ENCODE data around the gene FRYL.

Gene FRYL

DNA sequence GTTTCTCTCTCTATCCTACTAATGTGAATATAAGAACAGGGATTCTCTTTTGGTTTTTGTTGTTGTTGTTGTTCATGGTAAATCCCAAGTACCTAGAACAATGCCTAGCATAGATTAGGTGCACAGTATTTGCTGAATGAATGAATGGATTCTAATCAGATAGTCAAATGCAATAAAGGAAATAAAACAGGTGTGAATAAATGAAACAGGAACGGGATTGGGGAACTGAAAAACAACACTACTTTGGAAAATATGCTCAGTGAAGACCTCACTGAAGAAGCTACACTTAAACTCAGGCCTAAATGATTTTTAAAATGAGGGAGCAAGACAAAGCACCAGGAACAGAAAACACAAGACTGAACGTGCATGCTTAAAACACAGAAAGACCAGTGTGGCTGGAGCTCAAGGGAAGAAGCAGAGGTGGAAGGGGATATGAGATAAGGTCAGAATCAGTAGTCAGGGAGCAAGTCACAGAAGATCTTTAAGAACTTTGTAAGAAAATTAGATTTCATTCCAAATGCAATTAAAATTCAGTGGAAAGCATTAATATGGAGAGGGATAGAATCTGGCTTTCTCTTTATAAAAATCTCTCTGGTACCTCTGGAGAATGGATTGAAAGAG lies 145.3 kb downstream of the FRYL start:
- Mint-ChIP-seq H3K27ac (no peak overlapping the region), H3K9me3 (peaks cover 2% of the 10 kb centered on the region), H3K4me3 (no peak overlapping the region), H3K36me3 (ENCODE audit: low read depth) (peaks cover 13% of the 10 kb centered on the region), H3K4me1 (ENCODE audit: low read depth) (peaks cover 24% of the 10 kb centered on the region), H3K27me3 (no peaks in the 10 kb centered on the region)
- no peak for DNase-seq

DNA sequence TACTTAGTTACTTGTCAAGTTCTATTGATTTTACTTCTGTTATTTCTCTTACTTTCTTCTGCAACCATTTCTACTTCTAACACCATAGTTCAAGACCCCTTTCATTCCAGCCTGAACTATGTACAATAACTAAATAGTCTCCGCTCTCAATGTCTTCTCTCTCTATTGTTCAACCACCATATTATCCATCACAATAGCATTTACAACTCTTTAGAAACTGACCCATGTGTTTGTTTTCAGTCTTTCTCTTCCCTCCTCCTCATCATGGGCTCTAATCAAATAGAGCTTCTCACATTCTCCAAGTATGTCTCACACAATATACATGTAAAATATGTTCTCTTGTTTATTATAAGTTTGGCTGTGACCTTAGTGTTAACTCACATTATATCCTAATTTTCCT lies 146.4 kb downstream of the FRYL start:
- Mint-ChIP-seq H3K4me3 (no peak overlapping the region), H3K4me1 (ENCODE audit: low read depth) (peaks cover 21% of the 10 kb centered on the region), H3K27me3 (no peaks in the 10 kb centered on the region), H3K9me3 (no peaks in the 10 kb centered on the region), H3K36me3 (ENCODE audit: low read depth) (peaks cover 4% of the 10 kb centered on the region), H3K27ac (no peak overlapping the region)
- DNase-seq, result no peak

DNA sequence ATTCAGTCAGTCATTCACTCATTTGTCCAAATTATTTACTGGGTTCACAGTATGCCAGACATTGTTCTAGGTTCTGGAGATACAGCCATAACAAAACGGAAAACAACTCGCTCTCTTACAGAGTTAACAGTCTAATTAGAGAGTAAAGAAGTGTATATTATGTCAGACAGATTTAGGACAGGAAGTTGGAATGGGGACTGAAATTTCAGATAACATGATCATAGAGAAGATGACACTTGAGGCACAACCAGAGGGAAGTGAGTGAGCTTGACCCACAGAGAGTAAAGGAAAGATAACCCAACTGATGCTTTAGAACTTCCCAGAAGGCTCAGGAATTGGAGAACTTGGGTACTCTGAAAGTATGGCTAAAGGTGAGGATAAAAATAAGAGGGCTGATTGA lies 150.6 kb downstream of the FRYL start:
- Mint-ChIP-seq H3K4me3 (no peak overlapping the region), H3K4me1 (ENCODE audit: low read depth) (peaks cover 7% of the 10 kb centered on the region), H3K36me3 (ENCODE audit: low read depth) (peaks cover 12% of the 10 kb centered on the region), H3K27ac (no peak overlapping the region), H3K9me3 (no peaks in the 10 kb centered on the region), H3K27me3 (no peaks in the 10 kb centered on the region)
- no peak for DNase-seq

DNA sequence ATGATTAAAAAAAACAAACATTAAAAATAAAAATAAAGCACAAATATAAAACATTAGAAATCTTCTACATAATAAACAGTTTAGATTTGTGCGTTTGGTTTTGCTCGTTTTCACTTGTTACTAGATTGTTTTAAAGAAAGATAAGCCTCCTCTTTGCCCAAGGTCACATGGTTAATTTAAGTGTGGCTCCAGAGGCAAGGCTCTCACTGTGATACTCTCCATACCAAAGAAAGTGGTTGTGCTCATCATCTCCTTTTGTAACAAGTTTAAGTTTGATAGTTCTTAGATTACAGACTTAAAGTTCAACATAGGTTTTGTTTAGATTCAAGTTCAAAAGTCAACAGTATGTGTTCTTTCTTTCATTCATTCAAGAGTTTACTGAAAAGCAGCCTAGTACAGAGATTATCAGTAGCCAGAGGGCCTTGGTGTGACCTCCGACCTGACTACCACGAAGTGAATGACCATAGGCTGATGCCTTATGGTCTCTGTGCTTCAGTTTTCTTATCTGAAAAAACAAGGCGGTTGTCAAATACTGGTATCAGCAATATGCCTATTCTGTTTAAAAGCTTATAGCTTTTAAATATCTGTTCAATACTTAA lies 156.8 kb downstream of the FRYL start:
- H3K4me1 Mint-ChIP-seq (ENCODE audit: low read depth), result no peaks in the 10 kb centered on the region
- no peaks in the 10 kb centered on the region for H3K27me3 Mint-ChIP-seq
- H3K9me3 Mint-ChIP-seq, result no peaks in the 10 kb centered on the region
- H3K4me3 Mint-ChIP-seq, result no peak overlapping the region
- DNase-seq, result no peak
- no peak overlapping the region for H3K27ac Mint-ChIP-seq
- H3K36me3 Mint-ChIP-seq (ENCODE audit: low read depth), result peaks cover 47% of the 10 kb centered on the region

DNA sequence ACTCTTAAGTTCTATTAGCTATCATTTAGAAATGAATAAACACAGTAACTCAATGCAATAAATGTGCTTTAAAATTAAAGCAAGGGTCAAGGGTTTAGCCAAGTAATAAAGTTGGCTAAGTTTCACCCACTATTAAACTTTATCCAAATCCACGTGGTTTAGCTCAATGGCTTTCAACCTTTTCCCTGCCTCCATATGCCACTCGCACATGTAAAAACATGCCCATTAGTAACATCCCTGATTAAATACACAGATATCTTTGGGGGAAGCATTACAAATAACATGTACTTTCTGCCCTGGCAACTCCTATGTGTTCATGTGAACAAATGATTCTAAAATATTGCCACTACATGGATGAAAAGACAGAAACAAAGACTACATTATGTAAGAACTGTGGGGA lies 159.2 kb downstream of the FRYL start:
- H3K9me3 Mint-ChIP-seq, result no peaks in the 10 kb centered on the region
- H3K4me1 Mint-ChIP-seq (ENCODE audit: low read depth), result no peaks in the 10 kb centered on the region
- H3K27me3 Mint-ChIP-seq, result no peaks in the 10 kb centered on the region
- no peak overlapping the region for H3K4me3 Mint-ChIP-seq
- DNase-seq, result no peak
- no peak overlapping the region for H3K27ac Mint-ChIP-seq
- H3K36me3 Mint-ChIP-seq (ENCODE audit: low read depth), result peaks cover 62% of the 10 kb centered on the region

DNA sequence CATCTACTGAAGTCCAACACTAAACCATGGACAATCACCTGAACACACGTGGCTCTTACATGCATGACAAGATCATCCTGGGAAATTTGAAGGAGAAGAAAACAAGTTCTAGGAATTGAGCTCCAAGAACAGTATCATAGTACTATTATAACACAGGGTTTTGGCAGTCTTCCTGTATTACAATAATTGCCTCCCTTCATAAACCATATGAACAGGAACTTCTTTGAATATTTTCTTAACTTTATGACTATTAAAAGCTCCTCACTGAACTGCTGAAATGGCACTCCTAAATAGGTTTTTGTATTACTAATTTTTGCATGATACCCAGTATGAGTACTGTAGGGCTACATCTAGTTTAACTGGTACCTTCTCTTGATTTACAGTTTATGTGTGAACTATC lies 160.0 kb downstream of the FRYL start:
- H3K36me3 Mint-ChIP-seq (ENCODE audit: low read depth), result peaks cover 68% of the 10 kb centered on the region
- no peak overlapping the region for H3K27ac Mint-ChIP-seq
- H3K4me1 Mint-ChIP-seq (ENCODE audit: low read depth), result no peaks in the 10 kb centered on the region
- no peaks in the 10 kb centered on the region for H3K27me3 Mint-ChIP-seq
- DNase-seq, result no peak
- no peaks in the 10 kb centered on the region for H3K9me3 Mint-ChIP-seq
- H3K4me3 Mint-ChIP-seq, result no peak overlapping the region

DNA sequence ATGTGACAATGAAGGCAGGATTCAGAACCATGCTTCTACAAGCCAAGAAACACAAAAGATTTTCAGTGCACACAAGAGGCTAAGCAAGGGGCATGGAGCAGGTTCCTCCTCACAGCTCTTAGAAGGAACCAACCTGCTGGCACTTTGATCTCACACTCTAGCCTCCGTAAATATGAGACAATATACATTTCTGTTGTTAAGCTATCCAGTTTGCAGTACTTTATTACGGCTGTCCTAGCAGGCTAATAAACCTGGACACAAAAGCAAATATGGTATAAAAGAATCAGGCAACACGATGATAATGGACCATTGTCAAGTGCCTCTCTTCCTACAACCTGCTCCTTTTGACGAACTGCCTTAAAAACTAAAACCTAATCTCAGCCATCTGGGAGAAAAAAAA lies 175.6 kb downstream of the FRYL start:
- no peak overlapping the region for H3K27ac Mint-ChIP-seq
- no peaks in the 10 kb centered on the region for H3K4me1 Mint-ChIP-seq (ENCODE audit: low read depth)
- peaks cover 70% of the 10 kb centered on the region for H3K36me3 Mint-ChIP-seq (ENCODE audit: low read depth)
- H3K9me3 Mint-ChIP-seq, result no peaks in the 10 kb centered on the region
- H3K27me3 Mint-ChIP-seq, result no peaks in the 10 kb centered on the region
- DNase-seq, result no peak
- no peak overlapping the region for H3K4me3 Mint-ChIP-seq

DNA sequence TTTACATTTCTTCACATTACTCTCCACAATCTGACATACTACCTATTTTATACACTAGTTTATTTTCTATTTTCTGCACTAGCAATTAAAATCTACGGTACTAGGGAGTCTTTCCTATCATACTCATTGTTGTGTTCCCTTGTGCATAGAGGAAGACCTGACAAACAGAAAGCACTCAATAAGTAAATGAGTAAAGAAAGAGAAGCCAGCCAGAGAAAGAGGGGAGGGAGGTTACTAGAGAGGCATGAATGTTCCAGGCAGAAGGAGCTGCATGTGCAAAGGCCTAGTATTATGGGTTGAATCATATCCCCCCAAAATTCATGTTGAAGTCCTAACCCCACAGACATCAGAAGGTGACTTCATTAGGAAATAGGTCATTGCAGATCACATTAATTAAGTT lies 176.0 kb downstream of the FRYL start:
- peak overlapping the region; percentile 26 for H3K27ac Mint-ChIP-seq
- H3K4me1 Mint-ChIP-seq (ENCODE audit: low read depth), result no peaks in the 10 kb centered on the region
- H3K4me3 Mint-ChIP-seq, result no peak overlapping the region

DNA sequence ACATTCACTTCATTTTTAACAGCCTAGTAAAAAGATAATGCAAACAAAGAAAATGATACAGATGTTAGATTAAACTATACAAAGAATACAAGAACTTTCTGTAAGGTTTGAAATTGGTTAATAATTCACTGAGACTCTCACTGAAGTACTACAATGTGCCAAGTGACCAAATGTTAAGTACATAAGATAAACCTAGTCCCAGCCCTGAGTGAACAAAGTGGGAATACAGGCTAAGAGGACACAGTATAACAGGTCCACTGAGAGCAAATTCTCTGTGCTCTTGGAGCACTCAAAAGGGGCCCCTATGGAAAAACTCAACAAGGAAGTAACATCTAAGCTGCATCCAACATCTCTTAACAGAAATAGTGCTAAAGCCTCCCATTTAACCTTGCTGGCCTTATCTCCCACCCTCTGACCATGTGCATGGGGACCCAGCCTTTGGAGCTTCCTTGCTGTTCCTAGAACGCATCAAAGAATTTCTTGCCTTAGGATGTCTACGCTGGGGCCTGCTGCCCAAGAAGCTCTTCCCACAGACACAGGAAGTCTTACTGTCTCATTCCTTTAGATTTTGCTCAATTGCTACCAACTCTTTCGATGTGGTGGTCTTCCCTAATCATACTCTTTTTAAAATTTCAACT lies 176.6 kb downstream of the FRYL start:
- H3K27ac Mint-ChIP-seq, result peak overlapping the region; percentile 26
- no peak for DNase-seq

More for the DNA sequence above, 176.0 kb downstream of the FRYL start:
- DNase-seq, result no peak
- Mint-ChIP-seq H3K9me3 (no peaks in the 10 kb centered on the region), H3K36me3 (ENCODE audit: low read depth) (peaks cover 70% of the 10 kb centered on the region), H3K27me3 (no peaks in the 10 kb centered on the region)

DNA sequence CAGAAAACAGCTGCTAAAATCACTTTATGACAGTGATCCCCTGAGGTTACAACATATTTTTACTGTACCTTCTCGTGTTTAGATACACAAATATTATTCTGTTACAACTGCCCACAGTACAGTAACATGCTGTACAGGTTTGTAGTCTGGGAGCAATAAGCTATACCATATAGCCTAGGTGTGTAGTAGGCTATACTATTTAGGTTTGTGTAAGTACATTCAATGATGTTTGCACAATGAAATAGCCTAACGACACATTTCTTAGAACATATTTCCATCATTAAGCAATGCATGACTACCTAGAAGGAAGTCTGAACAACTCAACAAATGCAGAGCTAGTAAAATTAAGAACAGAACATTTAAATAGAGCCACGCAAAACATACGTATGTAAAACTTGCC lies 177.3 kb downstream of the FRYL start:
- Mint-ChIP-seq H3K36me3 (ENCODE audit: low read depth) (peaks cover 74% of the 10 kb centered on the region), H3K4me3 (no peak overlapping the region), H3K4me1 (ENCODE audit: low read depth) (no peaks in the 10 kb centered on the region), H3K9me3 (no peaks in the 10 kb centered on the region), H3K27ac (no peak overlapping the region), H3K27me3 (no peaks in the 10 kb centered on the region)
- no peak for DNase-seq

More for the DNA sequence above, 176.6 kb downstream of the FRYL start:
- Mint-ChIP-seq H3K4me1 (ENCODE audit: low read depth) (no peaks in the 10 kb centered on the region), H3K36me3 (ENCODE audit: low read depth) (peaks cover 72% of the 10 kb centered on the region), H3K4me3 (no peak overlapping the region), H3K9me3 (no peaks in the 10 kb centered on the region), H3K27me3 (no peaks in the 10 kb centered on the region)

DNA sequence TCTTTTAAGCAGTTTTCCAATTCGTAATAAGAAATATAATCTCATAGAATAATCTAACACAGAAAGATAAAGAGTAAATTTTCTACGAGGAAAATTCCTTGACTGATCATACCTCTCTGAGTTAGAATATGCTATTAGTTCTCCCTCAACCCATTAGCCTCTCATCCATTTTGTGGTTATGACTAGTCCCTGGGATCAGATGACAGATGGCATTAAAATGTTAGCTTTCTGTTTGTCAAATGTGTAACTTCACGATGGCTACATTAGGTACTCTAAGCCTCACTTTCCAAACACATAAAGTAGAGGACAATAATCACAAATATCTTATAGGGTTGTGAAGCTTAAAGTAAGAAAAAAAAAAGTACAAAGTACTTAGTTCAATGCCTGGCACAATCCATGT lies 177.9 kb downstream of the FRYL start:
- DNase-seq, result no peak
- Mint-ChIP-seq H3K36me3 (ENCODE audit: low read depth) (peaks cover 72% of the 10 kb centered on the region), H3K4me3 (no peak overlapping the region), H3K9me3 (no peaks in the 10 kb centered on the region), H3K27me3 (no peaks in the 10 kb centered on the region), H3K4me1 (ENCODE audit: low read depth) (peaks cover 1% of the 10 kb centered on the region), H3K27ac (no peak overlapping the region)

DNA sequence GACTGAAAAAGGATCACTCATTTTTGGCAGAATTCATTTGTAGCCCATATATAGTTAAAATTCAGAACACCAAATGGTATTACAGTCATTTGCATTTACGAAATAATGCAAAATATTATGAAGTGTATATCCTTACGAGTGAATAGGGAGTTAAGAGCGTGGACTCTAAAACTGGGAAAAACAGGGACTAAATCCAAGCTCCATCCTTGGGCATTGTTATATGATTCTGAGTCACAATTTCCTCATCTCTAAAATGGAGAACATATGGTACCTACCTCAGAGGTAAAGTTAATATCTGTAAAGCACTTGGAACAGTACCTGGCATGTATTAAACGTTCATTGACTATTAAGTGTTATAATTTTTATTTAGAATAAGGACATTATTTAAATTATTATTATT lies 183.7 kb downstream of the FRYL start:
- no peaks in the 10 kb centered on the region for H3K9me3 Mint-ChIP-seq
- H3K4me1 Mint-ChIP-seq (ENCODE audit: low read depth), result peaks cover 5% of the 10 kb centered on the region
- DNase-seq, result no peak
- no peak overlapping the region for H3K4me3 Mint-ChIP-seq
- no peaks in the 10 kb centered on the region for H3K27me3 Mint-ChIP-seq
- no peak overlapping the region for H3K27ac Mint-ChIP-seq
- peaks cover 67% of the 10 kb centered on the region for H3K36me3 Mint-ChIP-seq (ENCODE audit: low read depth)

DNA sequence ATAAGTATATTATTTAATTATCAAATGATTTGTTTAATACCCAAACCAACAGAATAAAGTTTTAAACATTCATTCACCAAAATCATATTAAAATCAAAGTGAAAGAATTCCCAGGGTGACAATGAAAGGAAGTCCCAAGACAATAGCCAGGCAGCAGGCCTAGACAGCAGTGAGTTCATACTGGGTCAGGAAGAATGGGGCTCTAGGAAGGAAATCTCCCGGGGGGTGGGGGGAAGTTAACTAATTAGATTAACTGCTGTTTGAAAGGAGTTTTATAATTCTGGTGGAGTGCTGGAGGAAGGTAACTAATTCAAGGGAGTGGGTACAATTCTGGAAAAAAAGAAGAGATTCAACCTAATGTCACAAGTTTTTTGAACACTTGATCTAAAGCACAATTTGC lies 185.9 kb downstream of the FRYL start:
- H3K4me1 Mint-ChIP-seq (ENCODE audit: low read depth), result peaks cover 7% of the 10 kb centered on the region
- H3K36me3 Mint-ChIP-seq (ENCODE audit: low read depth), result peaks cover 71% of the 10 kb centered on the region
- no peaks in the 10 kb centered on the region for H3K9me3 Mint-ChIP-seq
- no peak overlapping the region for H3K27ac Mint-ChIP-seq
- DNase-seq, result no peak
- no peak overlapping the region for H3K4me3 Mint-ChIP-seq
- no peaks in the 10 kb centered on the region for H3K27me3 Mint-ChIP-seq

DNA sequence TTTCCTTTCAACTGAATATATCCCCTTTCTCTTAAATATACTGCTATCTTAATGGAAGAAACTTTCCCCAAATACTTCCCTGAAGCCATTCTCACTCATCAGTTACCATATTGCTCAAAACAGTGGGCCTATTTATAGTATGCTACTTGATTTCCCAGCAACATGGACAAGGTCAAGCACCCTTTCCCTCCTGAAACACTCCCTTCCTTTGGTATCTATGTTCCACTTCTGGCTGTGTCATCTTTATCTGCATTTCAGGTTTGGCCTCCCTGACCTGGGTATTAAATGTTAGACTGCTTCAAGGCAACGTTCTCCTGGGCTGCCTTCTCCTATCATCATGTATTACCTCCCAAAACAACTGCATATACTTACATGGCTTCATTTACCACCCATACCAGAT lies 188.7 kb downstream of the FRYL start:
- H3K36me3 Mint-ChIP-seq (ENCODE audit: low read depth), result peaks cover 67% of the 10 kb centered on the region
- H3K9me3 Mint-ChIP-seq, result no peaks in the 10 kb centered on the region
- H3K4me1 Mint-ChIP-seq (ENCODE audit: low read depth), result peaks cover 12% of the 10 kb centered on the region
- no peak for DNase-seq
- H3K27me3 Mint-ChIP-seq, result no peaks in the 10 kb centered on the region
- peak overlapping the region; percentile 19 for H3K27ac Mint-ChIP-seq
- H3K4me3 Mint-ChIP-seq, result no peak overlapping the region

DNA sequence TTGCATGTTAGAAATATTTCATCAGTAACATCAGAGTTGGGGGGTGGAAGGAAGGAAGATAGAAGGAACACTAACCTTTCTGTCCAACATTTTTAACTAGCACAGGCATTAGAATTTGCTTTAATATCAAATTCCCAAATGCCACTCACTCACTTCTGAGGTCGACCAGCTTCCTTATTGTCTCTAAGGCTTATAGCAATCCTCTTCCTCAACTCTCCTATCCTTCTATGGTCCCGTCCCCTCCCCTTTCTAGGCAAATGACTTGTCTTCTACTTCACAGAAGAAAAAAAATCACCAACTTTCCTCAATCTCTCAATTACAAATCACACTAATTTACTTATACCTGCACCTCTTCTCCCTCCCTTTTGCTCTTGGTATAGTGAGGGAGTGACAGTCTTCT lies 189.2 kb downstream of the FRYL start:
- Mint-ChIP-seq H3K9me3 (no peaks in the 10 kb centered on the region), H3K4me1 (ENCODE audit: low read depth) (peaks cover 12% of the 10 kb centered on the region), H3K4me3 (no peak overlapping the region), H3K27me3 (no peaks in the 10 kb centered on the region), H3K27ac (peak overlapping the region; percentile 19), H3K36me3 (ENCODE audit: low read depth) (peaks cover 70% of the 10 kb centered on the region)
- DNase-seq, result no peak
